K562 (cell line): ENCODE measurements around the gene PNLIPRP1. TPM values are rescaled to one million over a fixed set of nuclear protein-coding genes. Genes with fewer than 3 reads are reported as not detected.

ENCODE experiments used
- ATAC-seq: fragments of 200-7000 bp; cut with Tn5 transposase; 3 replicates; pipeline ENCODE4 v1.9.1; 2020; ENCODE audit warnings: moderate library complexity
- BruUV-seq: library from RNA; stranded (reverse); fragments of 400-500 nt; replicated peaks from 2 replicates; lab custom pipeline; 2021; lab: Mats Ljungman, UMichigan
- CTCF ChIA-PET: fragments of 300-600 bp; formaldehyde crosslinking; extraction: SDS; loops from one replicate; lab custom pipeline; 2021; ENCODE audit warnings: low intra/inter-chr PET ratio; lab: Yijun Ruan, JAX
- POLR2A ChIA-PET: fragments of 300-600, 350-650 bp; sonication (Branson Sonifier 250); formaldehyde crosslinking; extraction: SDS; loops from one replicate; lab custom pipeline; 2021; ENCODE audit warnings: antibody characterized with exemption, inconsistent platforms; lab: Yijun Ruan, JAX
- DNase-seq, 4 experiments: peaks; one replicate each; pipeline versions ENCODE4 v3.0.0 to v3.0.0-alpha.2; 2011 to 2018; ENCODE audit warnings: low spot score in 3 of 4, mixed read lengths in 3 of 4; ENCODE audit errors: extremely low read depth in 1 of 4
- FAIRE-seq: peaks from 2 replicates; lab custom pipeline; 2011; peaks lifted over from hg19 to GRCh38; lab: Jason Lieb, UNC
- H2AFZ ChIP-seq: 2 replicates; pipeline ENCODE4 v1.6.0; 2011; ENCODE audit warnings: low read depth, low read length, control low read depth, inconsistent platforms
- H3K27ac ChIP-seq: fragments of 200-600 bp; 3 replicates; pipeline ENCODE4 v1.8.0; 2011; ENCODE audit warnings: low read depth, mild to moderate bottlenecking, control low read depth, inconsistent platforms, low read length, moderate library complexity, mixed read lengths; ENCODE audit errors: extremely low read depth
- H3K27me3 ChIP-seq, 2 experiments: fragments of 300-600 bp in 1 of 2; 2 replicates in 1 of 2; 3 replicates in 1 of 2; pipeline versions ENCODE4 v1.6.0 to v1.8.0; 2011; ENCODE audit warnings: inconsistent platforms in 2 of 2, low read length in 2 of 2, mild to moderate bottlenecking in 1 of 2, mixed read lengths in 1 of 2, moderate library complexity in 1 of 2; ENCODE audit not compliant: control insufficient read depth in 2 of 2, insufficient read depth in 2 of 2
- H3K36me3 ChIP-seq: fragments of 300-600 bp; 3 replicates; pipeline ENCODE4 v1.8.0; 2011; ENCODE audit warnings: mild to moderate bottlenecking, low read length, inconsistent platforms; ENCODE audit not compliant: control insufficient read depth, insufficient read depth
- H3K4me1 ChIP-seq, 2 experiments: fragments of 200-600 bp in 1 of 2; replicated peaks in 1 of 2; 2 replicates in 1 of 2; 3 replicates in 1 of 2; pipeline versions ENCODE4 v1.5.1 to v1.8.0; 2011; ENCODE audit warnings: inconsistent platforms in 2 of 2, low read length in 2 of 2, mild to moderate bottlenecking in 1 of 2, mixed read lengths in 1 of 2, moderate library complexity in 1 of 2; ENCODE audit not compliant: control insufficient read depth in 2 of 2, insufficient read depth in 2 of 2
- H3K4me2 ChIP-seq: 2 replicates; pipeline ENCODE4 v1.6.1; 2011; ENCODE audit warnings: low read length, control low read depth, inconsistent platforms, mixed read lengths; ENCODE audit not compliant: insufficient read depth
- H3K4me3 ChIP-seq: fragments of 200-600 bp; sonication (generic), shearing (Covaris generic); 2 replicates; pipeline ENCODE4 v1.5.1; 2016; ENCODE audit warnings: control low read depth, inconsistent platforms
- H3K79me2 ChIP-seq: fragments of 200-600 bp; 3 replicates; pipeline ENCODE4 v1.8.0; 2011; ENCODE audit warnings: low read length, inconsistent platforms; ENCODE audit not compliant: control insufficient read depth, insufficient read depth
- H3K9ac ChIP-seq, 2 experiments: 2 replicates each; pipeline versions ENCODE4 v1.6.0 to v1.6.1; 2011; ENCODE audit warnings: low read depth in 2 of 2, low read length in 2 of 2, control low read depth in 1 of 2, inconsistent platforms in 1 of 2, mild to moderate bottlenecking in 1 of 2, mixed read lengths in 1 of 2; ENCODE audit not compliant: insufficient read depth in 1 of 2
- H3K9me1 ChIP-seq: one replicate; pipeline ENCODE4 v1.6.0; 2011; ENCODE audit warnings: inconsistent platforms, mild to moderate bottlenecking, low read length, moderate library complexity; ENCODE audit not compliant: control insufficient read depth, insufficient read depth
- H3K9me3 ChIP-seq: replicated peaks from 2 replicates; pipeline ENCODE4 v1.5.1; 2011; ENCODE audit warnings: low read depth, low read length, inconsistent platforms; ENCODE audit not compliant: control insufficient read depth, insufficient read depth
- H4K20me1 ChIP-seq: replicated peaks from 2 replicates; pipeline ENCODE4 v1.6.1; 2011; ENCODE audit warnings: low read length, inconsistent platforms, mixed read lengths; ENCODE audit not compliant: control insufficient read depth, insufficient read depth
- HNRNPH1 ChIP-seq: fragments of 200-400 bp; formaldehyde crosslinking; optimal IDR thresholded peaks from 2 replicates; pipeline ENCODE3; 2017; ENCODE audit warnings: low read depth, mild to moderate bottlenecking, low read length, moderate library complexity
- SMAD1 ChIP-seq: fragments of 150-350 bp; IDR thresholded peaks from 2 replicates; pipeline ENCODE4 v1.6.1; 2014; ENCODE audit warnings: low read length, low read depth; ENCODE audit not compliant: partially characterized antibody
- USF2 ChIP-seq: sonication (generic); formaldehyde crosslinking; IDR thresholded peaks from 2 replicates; pipeline ENCODE4 v1.5.0; 2020; ENCODE audit warnings: missing genetic modification reagents
- ZBTB11 ChIP-seq, 3 experiments: fragments of 200-800 bp in 1 of 3; fragments of 250-450 bp in 1 of 3; fragments of 450-650 bp in 1 of 3; sonication (Bioruptor Pico) in 1 of 3; sonication (Bioruptor generic) in 1 of 3; formaldehyde crosslinking in 1 of 3; IDR thresholded peaks; 2 replicates each; pipeline versions ENCODE4 v1.6.1 to v1.8.0; 2016 to 2022; ENCODE audit warnings: mild to moderate bottlenecking in 2 of 3, missing genetic modification characterization in 2 of 3, missing compliant biosample characterization in 1 of 3, moderate library complexity in 1 of 3
- ZMIZ1 ChIP-seq, 2 experiments: fragments of 150-350 bp in 1 of 2; IDR thresholded peaks; 2 replicates each; pipeline ENCODE4 v1.6.1; 2012 to 2016; ENCODE audit warnings: low read depth in 2 of 2, low read length in 2 of 2, mild to moderate bottlenecking in 1 of 2, moderate library complexity in 1 of 2
- ZNF24 ChIP-seq: fragments of 450-650 bp; IDR thresholded peaks from 2 replicates; pipeline ENCODE4 v1.6.1; 2016
- WGBS: fragments of 100-300 bp; shearing (Covaris generic); methylation state at CpG from one replicate; pipeline ENCODE4 v1.1.6; 2016; ENCODE audit warnings: low coverage, mixed read lengths; ENCODE audit not compliant: insufficient coverage; ENCODE audit errors: missing lambda C conversion rate; 5-methylcytosine and 5-hydroxymethylcytosine counted together
- in situ Hi-C: fragments of 300-500 bp; cut with MboI; formaldehyde crosslinking; loops from 4 replicates; pipeline ENCODE4 v1.15.0; 2018; ENCODE audit warnings: inconsistent platforms, mixed read lengths
- intact Hi-C: fragments of 100-400 bp; cut with micrococcal nuclease; formaldehyde crosslinking; loops from 2 replicates; pipeline ENCODE4 v1.14.2; 2022
- polyA plus RNA-seq, 8 experiments: library from polyadenylated mRNA; depleted of rRNA in 4 of 8; stranded (reverse) in 5 of 8; unstranded in 3 of 8; fragments of >200 nt; fragmentation: Nextera tagmentation in 2 of 8; fragmentation: Illumina TruSeq in 1 of 8; extraction: Ambion mirVana in 2 of 8; extraction: Trizol in 1 of 8; gene quantifications; 2 replicates each; pipeline versions ENCODE4 v1.2.1 to v1.2.3, GENCODE V29; 2011 to 2014; ENCODE audit warnings: inconsistent platforms in 1 of 8, missing spikeins in 1 of 8
- total RNA-seq, 7 experiments: library from RNA; depleted of rRNA in 6 of 7; stranded (reverse); fragments of >200 nt in 6 of 7; fragmentation: Illumina TruSeq in 2 of 7; extraction: Trizol in 2 of 7; gene quantifications; 2 replicates each; pipeline versions ENCODE4 v1.2.1 to v1.2.3, GENCODE V29; 2011 to 2021; ENCODE audit warnings: low replicate concordance in 1 of 7

PNLIPRP1 gene
- total and polyA plus RNA-seq, 9 of the 15 experiments (the other 6 are each of a cell fraction or from before 2014, with no cell fraction given) = 0.60 TPM; not detected in 8

GRCh38 chr10:116554628-116555027, 36.1 kb upstream of the PNLIPRP1 start:
- no peaks in the 10 kb centered on the region for H3K9me3 ChIP-seq
- H3K9ac ChIP-seq = no peak overlapping the region
- H3K4me1 ChIP-seq = no peaks in the 10 kb centered on the region
- intact Hi-C loops = no loop called here
- H3K79me2 ChIP-seq = no peaks in the 10 kb centered on the region
- DNase-seq = no peak
- H2AFZ ChIP-seq = no peak overlapping the region
- in situ Hi-C loops = no loop called here
- H3K36me3 ChIP-seq = no peaks in the 10 kb centered on the region
- H3K9me1 ChIP-seq = no peaks in the 10 kb centered on the region
- no TSS peak for BruUV-seq
- WGBS = 0% methylated on average over 5 of the region's 5 CpGs
- no peak overlapping the region for H3K4me3 ChIP-seq
- no peak for ATAC-seq
- FAIRE-seq = no peak
- no peak overlapping the region for H3K4me2 ChIP-seq
- no peak overlapping the region for H3K27ac ChIP-seq
- no peaks in the 10 kb centered on the region for H3K27me3 ChIP-seq
- H4K20me1 ChIP-seq = no peaks in the 10 kb centered on the region
- CTCF ChIA-PET = no interaction called here
- TF ChIP-seq SMAD1 (no peak), USF2 (CRISPR knock-in tag) (no peak), ZBTB11 (CRISPR knock-in tag; IDR thresholded peaks at IDR 0.05) (no peak), ZMIZ1 (IDR thresholded peaks at IDR 0.05; ENCODE audit: low read depth in 2 of 2, low read length in 2 of 2) (no peak), ZNF24 (no peak), HNRNPH1 (no peak)
- POLR2A ChIA-PET = no interaction called here
